Activated naive CD4-positive, alpha-beta T cell treated with anti-CD3 and anti-CD28 coated beads, Interleukin-2, amount 50 U/mL, for 16 hours (primary cell): ENCODE measurements around the gene BHMT2.
A peak's percentile ranks its signal among the peaks of the same experiment; 100 is the strongest.

Experiments used
- DNase-seq: peaks from one replicate; pipeline ENCODE4 v3.0.0-alpha.2; 2020

The BHMT2 gene

GRCh38 chr5:79124607-79125006 lies 55.0 kb downstream of the BHMT2 start:
- no peak for DNase-seq

DNA sequence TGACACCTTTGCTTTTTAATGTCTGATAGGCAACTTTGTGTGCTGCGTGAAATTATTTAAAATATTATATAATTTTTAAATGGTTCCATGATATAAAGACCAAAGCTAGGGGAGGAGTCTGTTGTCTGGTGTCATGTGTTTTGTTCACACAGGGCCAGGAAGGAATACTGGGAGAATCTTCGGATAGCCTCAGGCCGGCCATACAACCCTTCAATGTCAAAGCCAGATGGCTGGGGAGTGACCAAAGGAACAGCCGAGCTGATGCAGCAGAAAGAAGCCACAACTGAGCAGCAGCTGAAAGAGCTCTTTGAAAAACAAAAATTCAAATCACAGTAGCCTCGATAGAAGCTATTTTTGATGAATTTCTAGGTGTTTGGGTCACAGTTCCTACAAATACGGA lies 61.2 kb downstream of the BHMT2 start:
- no peak for DNase-seq

DNA sequence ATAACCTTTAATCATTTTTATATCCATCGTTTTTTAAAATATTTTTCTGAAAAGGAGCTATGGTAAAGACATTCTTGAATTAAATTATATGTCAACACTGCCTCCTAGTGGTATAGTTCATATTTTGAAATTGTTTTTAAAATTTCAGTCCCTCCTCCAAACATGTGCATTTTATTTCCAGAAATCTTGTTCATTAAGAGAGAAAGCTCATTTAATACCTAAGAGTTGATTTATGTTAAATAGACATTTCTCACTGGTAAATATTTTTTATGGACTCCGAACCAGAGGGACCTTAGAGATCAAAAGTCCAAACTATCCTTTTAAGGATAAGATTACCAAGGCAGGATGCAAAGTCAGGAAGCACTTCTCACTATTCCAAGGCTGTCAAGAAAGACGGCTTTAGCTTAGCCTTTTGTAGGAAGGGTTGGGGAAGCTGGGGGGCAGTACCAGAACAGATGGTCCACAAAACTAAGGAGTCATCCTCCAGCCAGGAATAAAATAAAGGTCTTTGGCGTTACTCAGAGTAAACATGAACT lies 63.6 kb downstream of the BHMT2 start:
- DNase-seq = no peak

- peak; percentile 75 for DNase-seq
Measured at GRCh38 chr5:79133657-79134451, 64.3 kb downstream of the BHMT2 start.

DNA sequence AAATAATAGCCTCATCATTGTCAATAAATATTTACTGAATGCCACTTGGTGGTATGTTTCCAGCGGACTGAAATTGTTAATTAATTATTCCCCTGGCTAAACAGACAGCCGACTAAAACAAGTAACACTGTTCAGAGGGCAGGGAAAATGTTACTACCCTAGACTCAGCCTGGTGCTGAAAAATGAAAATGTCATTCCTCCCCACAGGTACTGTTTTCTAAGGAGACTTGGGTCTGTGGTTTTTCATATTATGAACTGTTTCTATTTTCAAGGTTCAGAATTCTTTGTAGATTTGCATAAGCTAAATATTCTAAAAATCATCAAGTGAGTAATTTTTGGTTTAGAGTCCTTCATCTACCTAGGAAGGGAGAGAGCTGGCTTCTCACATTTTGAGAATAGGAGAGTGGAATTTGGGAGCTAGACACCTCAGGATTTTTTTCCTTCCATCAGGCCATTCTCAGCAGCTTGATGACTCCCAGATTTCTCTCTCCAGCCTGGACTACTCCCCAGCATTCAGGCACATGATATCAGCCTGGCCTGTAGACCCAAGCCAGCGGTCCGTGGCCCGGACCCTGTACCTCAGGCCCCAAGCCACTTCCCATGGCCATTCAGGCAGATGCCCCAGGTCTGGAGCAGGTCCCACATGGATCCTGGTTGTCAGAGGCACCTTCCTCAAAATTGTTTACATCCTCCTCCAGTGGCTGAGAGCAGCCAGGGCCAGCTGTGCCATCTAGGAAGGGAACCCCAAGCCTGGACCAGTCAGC lies 66.4 kb downstream of the BHMT2 start:
- no peak for DNase-seq

- DNase-seq = no peak
Measured at GRCh38 chr5:79136618-79137017, 67.1 kb downstream of the BHMT2 start.
